Measurements from ENCODE around the gene NOSIP.
A peak's percentile ranks its signal among the peaks of the same experiment; 100 is the strongest.

The NOSIP gene

DNA sequence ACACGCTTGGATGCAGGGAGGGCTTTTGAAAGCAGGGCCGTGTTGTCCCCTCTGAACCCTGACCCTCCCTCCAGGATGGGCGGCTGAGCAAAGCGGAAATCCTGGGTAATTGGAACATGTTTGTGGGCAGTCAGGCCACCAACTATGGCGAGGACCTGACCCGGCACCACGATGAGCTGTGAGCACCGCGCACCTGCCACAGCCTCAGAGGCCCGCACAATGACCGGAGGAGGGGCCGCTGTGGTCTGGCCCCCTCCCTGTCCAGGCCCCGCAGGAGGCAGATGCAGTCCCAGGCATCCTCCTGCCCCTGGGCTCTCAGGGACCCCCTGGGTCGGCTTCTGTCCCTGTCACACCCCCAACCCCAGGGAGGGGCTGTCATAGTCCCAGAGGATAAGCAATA is 37.3 kb downstream of the NOSIP start:
- DNase-seq = no peak

DNA sequence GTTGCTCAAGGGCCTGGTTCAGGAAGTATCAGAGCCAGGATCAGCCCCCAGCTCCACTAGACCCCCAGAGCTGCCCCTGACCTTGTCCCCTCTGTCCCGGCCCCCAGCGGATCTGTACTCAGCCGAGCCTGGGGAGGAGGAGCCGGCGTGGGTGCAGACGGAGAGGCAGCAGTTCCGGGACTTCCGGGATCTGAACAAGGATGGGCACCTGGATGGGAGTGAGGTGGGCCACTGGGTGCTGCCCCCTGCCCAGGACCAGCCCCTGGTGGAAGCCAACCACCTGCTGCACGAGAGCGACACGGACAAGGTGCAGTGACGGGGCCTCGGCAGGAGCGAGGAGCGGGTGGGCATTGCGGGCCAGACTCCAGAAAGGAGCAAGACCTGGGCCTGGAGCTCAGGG is 37.9 kb downstream of the NOSIP start:
- no peak for DNase-seq

- DNase-seq = no peak
Measured at GRCh38 chr19:49541914-49542313, 38.4 kb downstream of the NOSIP start.

DNA sequence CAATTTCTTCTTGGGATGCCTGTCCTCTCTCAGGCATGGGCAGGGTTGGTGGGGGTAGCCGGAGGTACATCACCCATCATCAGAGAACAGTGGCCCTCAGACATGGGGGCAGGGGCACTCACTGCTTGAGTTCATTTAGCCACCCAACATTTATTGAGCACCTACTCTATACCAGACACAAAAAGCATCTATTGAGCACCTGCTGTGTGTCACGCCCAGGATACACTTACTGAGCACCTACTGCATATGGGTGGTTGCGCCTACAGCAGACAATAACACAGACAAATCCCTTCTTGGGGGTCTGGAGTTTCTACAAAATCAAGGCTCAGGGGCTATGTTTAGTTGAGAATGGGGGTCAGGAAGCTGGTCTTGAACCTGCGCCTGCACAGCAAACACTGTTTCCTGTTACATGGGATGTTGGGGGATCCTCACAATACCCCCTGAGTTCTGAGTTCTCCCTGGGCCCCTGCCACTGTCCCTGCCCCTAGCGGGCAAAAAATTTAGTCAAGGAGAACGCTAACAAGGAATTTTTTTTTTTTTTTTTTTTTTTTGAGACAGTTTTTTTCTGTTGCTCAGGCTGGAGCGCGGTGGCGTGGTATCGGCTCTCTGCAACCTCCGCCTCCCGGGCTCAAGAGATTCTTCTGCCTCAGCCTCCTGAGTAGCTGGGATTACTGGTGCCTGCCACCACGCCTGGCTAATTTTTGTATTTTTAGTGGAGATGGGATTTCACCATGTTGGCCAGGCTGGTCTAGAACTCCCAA is 41.0 kb downstream of the NOSIP start:
- DNase-seq = no peak

DNA sequence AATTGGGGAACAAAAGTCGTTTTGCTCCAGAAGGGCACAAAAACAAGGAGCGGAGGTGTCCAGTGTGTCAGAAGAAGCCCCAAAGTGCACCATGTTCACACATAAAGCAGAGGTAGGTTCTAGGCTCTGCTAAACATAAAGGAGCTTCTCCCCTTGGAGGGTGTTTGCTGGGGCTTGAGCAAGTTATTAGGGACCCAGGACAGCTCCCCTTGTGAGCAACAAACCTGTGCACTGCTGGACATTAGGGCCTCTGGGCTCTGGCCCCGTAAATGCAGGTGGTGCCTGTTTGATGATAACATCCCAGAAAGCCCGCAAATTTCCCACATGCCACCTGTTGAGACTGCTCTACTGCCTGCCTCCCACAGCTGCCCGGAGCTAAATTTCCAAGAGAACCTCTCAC is 41.7 kb downstream of the NOSIP start:
- no peak for DNase-seq

GRCh38 chr19:49536921-49537462 is 43.4 kb downstream of the NOSIP start:
- no peak for DNase-seq

DNA sequence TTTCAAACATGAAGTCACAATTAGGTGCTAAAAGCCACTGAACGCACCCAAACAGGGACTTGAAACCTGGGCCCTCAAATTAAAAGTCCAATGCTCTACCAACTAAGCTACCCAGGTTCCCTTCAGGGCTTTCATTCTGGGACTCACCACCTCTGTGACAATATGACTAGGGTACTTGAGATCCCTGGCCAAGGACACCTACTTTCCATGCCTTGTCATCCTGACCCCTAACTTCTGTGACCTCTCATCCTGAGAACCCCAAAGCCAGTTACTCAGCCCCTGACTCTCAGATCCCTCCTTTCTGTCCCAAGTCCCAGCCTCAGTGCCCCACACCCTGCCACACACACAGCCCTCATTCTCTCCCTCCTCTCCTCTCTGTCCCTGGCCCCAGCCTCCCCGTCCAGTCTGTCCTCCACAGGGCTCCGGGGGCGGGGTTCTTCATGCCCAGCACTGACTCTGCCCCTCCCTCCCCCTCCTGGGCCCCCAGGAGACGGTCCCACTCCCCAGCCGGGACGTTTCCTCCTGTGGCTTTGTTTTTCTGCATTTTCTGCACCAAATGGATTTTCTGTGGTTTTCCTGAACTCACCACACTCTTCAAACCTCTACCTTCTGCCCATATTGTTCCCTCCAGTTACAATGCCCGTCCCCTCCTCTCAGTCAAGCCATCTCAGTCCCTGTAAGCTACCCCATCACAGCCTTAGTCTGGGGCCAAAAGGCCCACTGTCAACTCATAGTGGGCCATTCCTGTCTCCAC is 45.5 kb downstream of the NOSIP start:
- no peak for DNase-seq

- DNase-seq = peak; percentile 77
Measured at GRCh38 chr19:49533551-49534488, 46.5 kb downstream of the NOSIP start.

DNA sequence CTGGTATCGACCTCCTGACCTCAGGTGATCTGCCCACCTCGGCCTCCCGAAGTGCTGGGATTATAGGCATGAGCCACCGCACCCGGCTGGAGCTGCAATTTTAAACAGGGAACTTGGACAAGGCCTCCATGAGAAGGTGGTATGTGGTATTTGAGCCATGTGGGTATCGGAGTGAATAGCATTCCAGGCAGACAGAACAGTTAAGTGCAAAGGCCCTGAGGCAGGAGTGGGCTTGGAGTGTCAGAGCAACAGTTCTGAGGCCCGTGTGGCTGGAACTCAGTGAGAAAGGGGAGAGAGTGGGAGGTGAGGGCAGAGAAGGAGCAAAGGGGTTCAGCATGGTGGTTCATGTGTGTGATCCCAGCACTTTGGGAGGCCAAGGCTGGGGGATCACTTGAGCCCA is 49.6 kb downstream of the NOSIP start:
- DNase-seq = no peak

DNA sequence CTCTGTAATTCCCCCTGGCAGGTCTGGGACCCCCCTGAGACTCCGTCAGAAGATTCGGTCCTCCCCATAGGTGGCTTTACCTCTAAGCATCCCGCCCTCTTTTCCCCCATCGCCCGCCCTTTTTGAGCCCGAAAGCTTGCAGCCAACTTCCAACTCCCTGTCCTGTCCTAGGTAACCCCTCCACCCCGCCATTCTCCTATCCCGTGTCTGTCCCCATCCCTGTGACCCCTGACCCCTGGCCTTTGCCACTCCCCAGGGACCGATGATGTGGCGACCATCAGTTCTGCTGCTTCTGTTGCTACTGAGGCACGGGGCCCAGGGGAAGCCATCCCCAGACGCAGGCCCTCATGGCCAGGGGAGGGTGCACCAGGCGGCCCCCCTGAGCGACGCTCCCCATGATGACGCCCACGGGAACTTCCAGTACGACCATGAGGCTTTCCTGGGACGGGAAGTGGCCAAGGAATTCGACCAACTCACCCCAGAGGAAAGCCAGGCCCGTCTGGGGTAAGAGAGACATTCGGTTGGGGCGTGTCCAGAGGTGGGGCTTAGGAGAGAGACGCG is 52.1 kb downstream of the NOSIP start:
- DNase-seq = no peak

GRCh38 chr19:49524812-49525455 is 55.4 kb downstream of the NOSIP start:
- DNase-seq = no peak

DNA sequence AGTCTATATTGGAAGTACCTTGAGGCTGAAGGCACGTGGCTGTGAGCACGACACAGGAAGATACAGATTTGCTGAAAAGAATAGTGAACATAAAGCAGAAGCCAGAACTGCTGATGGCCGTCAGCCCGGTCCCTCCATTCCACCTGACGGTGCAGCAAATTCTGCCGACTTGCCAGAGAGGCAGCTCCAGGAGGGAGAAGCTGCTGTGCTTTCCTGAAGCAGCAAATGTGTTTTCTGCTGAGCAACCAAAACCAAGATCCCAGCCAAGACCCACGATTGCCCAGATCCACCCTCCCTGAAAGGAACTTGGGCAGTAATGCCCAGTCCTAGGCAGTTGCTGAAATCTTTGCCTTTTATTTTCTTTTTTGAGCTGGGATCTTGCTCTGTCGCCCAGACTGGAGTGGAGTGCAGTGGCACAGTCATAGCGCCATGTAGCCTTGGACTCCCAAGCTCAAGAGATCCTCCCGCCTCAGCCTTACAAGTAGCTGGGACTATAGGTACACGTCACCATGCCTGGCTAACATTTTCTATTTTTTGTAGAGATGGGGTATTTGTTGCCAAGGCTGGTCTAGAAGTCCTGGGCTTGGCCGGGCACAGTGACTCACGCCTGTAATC is 59.5 kb downstream of the NOSIP start:
- no peak for DNase-seq

DNA sequence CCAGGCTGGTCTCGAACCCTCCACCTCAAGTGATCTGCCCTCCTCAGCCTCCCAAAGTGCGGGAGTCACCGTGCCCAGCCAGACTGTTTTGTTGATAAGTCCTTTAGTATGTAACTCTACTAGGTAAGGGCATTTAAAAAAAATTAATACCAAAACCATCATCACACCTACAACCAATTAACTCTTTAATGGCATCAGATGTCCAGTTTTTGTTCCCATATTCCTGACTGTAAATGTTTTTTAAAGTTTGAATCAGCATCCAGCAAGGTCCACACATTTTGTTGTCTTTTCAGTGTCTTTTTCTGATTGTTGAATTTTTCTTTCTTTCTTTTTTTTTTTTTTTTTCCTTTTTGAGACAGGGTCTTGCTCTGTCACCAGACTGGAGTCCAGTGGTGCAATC is 62.3 kb downstream of the NOSIP start:
- DNase-seq = no peak

GRCh38 chr19:49515767-49516166 is 64.6 kb downstream of the NOSIP start:
- DNase-seq = no peak

GRCh38 chr19:49514151-49514550 is 66.2 kb downstream of the NOSIP start:
- DNase-seq = no peak

DNA sequence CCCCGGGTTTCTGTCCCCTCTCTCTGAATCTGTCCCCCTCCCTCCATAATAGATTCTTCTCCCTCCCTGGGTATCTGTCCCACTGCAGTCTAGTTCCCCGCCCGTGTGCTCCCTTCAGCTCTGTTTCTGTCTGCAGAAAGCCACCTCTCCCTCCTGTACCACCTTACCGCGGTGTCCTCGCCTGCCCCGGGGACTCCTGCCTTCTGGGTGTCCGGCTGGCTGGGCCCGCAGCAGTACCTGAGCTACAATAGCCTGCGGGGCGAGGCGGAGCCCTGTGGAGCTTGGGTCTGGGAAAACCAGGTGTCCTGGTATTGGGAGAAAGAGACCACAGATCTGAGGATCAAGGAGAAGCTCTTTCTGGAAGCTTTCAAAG is 66.6 kb downstream of the NOSIP start:
- DNase-seq = no peak

DNA sequence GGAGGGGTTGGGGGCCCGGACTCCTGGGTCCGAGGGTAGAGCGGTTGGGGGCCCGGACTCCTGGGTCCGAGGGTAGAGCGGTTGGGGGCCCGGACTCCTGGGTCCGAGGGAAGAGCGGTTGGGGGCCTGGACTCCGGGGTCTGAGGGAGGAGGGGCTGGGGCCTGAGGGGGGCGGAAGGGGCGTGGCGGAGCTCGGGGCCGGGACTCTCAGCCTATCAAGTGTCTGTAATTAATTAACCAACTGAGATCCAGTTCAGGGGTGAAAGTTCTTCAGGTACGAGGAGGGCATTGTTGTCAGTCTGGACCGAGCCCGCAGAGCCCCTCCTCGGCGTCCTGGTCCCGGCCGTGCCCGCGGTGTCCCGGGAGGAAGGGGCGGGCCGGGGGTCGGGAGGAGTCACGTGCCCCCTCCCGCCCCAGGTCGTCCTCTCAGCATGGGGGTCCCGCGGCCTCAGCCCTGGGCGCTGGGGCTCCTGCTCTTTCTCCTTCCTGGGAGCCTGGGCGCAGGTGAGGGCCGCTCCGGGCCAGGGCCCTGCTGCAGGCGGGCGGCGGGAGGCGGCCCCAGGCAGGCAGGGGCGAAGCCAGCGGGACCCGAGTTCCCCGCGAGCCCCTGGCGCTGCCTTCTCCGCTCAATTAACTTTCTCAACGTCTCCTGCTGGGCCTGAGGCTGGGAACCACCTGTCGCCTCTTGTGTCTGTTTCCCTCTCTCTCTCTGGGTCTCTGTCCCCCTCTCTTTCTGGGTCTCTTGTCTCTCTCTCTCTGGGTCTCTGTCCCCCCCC is 67.2 kb downstream of the NOSIP start:
- no peak for DNase-seq

- no peak for DNase-seq
Measured at GRCh38 chr19:49507803-49508494, 72.4 kb downstream of the NOSIP start.

DNA sequence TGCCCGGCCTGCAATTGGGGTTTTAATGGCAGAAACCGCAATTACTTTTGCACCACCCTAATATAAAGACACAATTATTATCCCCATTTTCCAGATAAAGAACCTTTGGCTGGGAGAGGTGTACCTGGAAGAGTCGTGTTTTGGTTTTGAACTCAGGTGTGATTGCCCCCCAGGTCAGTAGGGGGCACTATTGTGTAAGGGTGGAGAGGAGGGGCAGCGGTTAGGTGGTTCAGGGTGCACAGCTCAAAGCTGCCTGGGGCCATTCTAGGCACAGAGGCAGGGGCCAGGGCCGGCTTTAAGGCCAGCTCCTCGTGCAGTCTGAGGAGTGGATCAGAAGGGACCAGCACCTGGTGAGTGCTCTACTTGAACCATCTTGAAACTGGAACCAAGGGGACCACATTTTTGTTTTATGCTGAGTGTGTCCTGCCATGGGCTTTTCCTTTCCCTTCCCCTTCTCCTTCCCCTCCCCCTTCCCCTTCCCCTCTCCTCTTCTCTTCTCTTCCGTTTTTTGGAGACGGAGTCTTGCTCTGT is 73.7 kb downstream of the NOSIP start:
- DNase-seq = peak; percentile 68

Data from activated effector memory CD4-positive, alpha-beta T cell treated with Interleukin-2 at 50 U/mL for 16 hours (primary cell).